Lung microvascular endothelial cell (primary cell): Measurements from ENCODE around the gene SLFN11. TPM values are rescaled to one million over a fixed set of nuclear protein-coding genes. Genes with fewer than 3 reads are reported as not detected.
"Not testable (repeated sequence)": the region's sequence is repeated elsewhere in the genome, so short reads cannot be mapped to it uniquely, and the experiment has no call there.

Experiments used
- DNase-seq, 2 donors: peaks; one replicate each; pipeline versions ENCODE4 v3.0.0 to v3.0.0-alpha.2; 2010; ENCODE audit warnings: low read depth in 2 of 2
- total RNA-seq: library from RNA; depleted of rRNA; stranded (reverse); fragments of >200 nt; gene quantifications from 2 replicates; pipeline ENCODE4 v1.2.1, GENCODE V29; 2014

The SLFN11 gene
- total RNA-seq, 1 donor from 2014 or later = 55.6 TPM

- DNase-seq = no peak
These were observed 21.1 kb downstream of the SLFN11 start for GRCh38 chr17:35352284-35352683.

- DNase-seq = no peak
These were observed 22.9 kb downstream of the SLFN11 start for GRCh38 chr17:35350493-35350892.

DNA sequence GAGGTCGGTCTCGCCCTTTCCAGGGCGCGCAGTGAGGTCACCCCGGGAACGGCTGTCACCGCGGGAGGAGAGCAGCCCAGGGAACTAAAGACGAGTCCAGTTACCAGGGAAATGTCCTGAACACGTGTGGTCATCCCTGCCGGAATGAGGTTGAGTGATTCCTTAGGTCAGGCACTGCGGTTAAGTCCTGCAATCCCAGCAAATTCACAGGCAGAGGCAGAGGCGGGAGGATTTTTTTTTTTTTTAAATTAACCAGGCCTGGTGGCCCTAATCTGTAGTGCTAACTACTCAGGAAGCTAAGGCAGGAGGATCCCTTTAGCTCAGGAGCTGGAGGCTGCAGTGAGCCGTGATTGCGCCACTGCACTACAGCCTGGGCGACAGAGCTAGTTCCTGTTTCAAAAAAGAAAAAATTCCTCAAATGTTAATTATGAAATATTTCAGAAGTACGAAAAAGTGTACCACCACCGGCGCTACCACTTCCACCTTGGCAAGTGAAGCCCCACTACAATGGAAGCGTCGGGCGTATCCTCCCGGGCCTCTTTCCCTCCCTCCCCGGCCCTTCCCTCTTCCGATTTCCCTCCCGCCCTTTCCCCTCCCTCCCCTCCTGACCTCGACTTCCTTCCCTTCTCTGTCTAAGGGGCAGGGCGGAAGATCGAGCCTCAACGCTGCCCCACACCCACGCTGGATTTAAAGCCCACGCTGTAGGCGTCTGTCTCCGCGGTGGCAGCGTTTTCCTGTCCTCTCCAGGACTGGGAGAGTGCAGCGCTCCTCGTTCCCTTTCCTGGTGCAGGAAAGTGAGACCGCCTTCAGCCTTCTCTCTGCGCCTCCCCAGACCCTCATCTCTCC lies 27.3 kb downstream of the SLFN11 start:
- peak; percentile 41 to 45 for DNase-seq

DNA sequence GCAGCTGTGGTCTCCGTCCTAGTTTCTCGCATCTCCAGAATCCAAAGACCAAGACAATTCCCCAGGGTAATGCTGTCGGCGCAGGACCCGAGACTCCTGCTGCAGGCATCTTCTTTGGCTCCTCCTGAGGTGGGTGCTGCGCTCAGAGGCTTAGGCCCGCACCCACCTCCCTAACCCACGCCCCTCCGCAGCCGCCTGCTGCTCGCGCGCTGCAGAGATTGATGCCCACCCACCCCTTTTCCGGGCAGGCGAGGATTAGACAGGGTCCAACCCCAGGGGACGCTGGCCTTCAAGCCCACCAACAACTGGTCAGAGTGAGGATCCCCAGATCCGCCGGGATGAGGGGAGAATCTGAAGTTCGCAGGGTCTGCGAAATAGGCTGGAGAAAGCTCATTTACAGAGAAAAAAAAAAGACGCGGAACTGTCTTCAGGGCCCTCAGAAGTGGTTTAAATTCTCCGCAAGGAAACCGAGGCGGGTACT lies 27.9 kb downstream of the SLFN11 start:
- DNase-seq = no peak

DNA sequence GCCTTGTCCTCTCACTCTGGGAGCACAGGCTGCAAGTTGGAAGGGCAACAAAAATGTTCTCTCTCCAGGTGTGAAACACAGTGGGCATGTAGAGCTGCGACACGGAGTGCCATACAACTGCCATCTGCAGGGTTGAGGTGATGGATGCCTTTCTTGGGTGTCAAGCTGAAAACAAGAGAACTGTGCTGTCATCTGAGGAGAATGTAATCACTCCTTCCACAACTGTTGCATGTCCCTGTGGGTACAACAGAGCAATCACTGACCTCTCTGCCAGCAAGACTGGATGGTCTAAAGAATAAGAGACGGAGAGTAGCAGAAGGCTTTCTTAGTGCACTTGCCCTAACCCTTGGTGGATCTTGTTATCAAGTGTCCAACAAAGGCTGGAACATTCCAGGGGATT lies 29.2 kb downstream of the SLFN11 start:
- DNase-seq = no peak

- no peak for DNase-seq
These were observed 31.1 kb downstream of the SLFN11 start for GRCh38 chr17:35342276-35342675.

GRCh38 chr17:35341411-35341992 lies 31.9 kb downstream of the SLFN11 start:
- DNase-seq = no peak

DNA sequence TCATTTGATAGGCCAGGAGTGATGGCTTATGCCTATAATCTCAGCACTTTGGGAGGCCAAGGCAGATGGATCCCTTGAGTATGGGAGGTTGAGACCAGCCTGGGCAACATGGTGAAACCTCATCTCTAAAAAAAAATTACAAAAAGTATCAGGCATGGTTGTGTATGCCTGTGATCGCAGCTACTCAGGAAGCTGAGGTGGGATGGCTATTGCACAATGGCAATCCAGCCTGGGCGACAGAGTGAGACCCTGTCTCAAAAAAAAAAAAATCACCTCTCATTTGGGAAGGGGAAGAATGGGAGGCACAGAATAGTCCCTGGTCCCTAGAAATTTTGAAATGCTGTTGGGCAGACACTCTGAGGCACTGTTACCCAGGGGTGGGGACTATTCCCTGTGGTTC lies 35.2 kb downstream of the SLFN11 start:
- no peak for DNase-seq

- DNase-seq = no peak
These were observed 36.1 kb downstream of the SLFN11 start for GRCh38 chr17:35337364-35337763.

DNA sequence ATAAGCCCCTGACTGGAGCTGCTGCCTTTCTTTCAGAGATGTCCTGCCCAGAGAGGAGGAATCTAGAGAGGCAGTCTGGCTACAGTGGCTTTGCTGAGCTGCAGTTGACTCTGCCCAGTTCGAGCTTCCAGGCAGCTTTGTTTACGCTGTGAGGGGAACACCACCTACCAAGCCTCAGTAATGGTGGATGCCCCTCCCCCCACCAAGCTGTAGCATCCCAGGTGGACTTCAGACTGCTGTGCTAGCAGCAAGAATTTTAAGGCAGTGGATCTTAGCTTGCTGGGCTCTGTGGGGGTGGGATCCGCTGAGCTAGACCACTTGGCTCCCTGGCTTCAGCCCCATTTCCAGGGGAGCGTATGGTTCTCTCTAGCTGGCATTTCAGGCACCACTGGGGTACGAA lies 39.8 kb downstream of the SLFN11 start:
- not testable (repeated sequence) for DNase-seq

- no peak for DNase-seq
These were observed 50.7 kb downstream of the SLFN11 start for GRCh38 chr17:35322749-35323148.

DNA sequence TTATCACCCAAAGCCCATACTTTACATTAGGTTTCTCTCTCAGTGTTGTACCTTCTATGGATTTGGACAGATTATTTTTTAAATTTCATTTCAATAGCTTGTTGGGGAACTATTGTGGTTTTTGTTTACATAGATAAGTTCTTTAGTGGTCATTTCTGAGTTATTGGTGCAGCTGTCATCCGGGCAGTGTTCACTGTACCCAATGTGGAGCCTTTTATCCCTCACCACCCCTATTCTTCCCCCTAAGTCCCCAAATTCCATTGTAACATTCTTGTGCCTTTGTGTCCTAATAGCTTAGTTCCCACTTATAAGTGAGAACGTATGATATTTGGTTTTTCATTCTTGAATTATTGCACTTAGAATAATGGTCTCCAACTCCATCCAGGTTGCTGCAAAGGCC lies 57.5 kb downstream of the SLFN11 start:
- no peak for DNase-seq

DNA sequence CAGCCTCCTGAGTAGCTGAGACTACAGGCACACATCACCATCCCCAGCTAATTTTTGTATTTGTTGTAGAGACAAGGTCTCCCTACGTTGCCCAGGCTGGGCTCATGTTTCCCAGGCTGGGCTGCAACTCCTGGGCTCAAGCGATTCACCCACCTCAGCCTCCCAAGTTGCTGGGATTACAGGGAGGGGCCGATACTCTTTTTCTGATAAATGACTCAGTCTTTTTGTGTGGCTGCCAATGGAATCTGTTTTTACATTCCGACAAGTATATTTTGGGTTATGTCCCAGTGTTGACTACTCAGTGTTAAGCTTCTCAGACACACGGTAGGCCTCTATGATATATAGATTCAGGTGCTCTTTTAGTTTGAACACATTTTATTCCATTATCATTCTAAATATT lies 58.1 kb downstream of the SLFN11 start:
- DNase-seq = peak; percentile 58 to 71

GRCh38 chr17:35314415-35315216 lies 58.8 kb downstream of the SLFN11 start:
- no peak for DNase-seq

GRCh38 chr17:35313875-35314409 lies 59.5 kb downstream of the SLFN11 start:
- DNase-seq = no peak

GRCh38 chr17:35312790-35313711 lies 60.4 kb downstream of the SLFN11 start:
- peak; percentile 82 to 87 for DNase-seq

DNA sequence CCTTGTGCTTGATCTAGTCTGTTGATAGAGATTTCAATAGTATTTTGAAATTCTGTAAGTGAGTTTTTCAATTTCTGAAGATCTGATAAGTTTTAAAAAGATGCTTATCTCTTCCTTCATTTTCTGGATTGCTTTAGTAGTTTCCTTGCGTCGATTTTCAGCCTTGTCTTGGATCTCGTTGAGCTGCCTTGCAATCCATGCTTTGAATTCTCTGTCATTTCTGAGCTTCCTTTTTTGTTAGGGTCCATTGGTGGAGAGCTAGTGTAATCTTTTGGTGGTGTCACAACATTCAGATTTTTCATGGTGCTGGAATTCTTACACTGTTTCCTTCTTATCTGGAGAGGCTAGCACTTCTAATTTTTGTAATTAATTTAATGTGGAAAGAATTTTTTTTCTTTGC lies 61.1 kb downstream of the SLFN11 start:
- no peak for DNase-seq

- not testable (repeated sequence) for DNase-seq
These were observed 64.1 kb downstream of the SLFN11 start for GRCh38 chr17:35309345-35309744.
